ENCODE measurements around the gene SPATA33.
"Not testable (repeated sequence)": the region's sequence is repeated elsewhere in the genome, so short reads cannot be mapped to it uniquely, and the experiment has no call there.

Gene SPATA33

DNA sequence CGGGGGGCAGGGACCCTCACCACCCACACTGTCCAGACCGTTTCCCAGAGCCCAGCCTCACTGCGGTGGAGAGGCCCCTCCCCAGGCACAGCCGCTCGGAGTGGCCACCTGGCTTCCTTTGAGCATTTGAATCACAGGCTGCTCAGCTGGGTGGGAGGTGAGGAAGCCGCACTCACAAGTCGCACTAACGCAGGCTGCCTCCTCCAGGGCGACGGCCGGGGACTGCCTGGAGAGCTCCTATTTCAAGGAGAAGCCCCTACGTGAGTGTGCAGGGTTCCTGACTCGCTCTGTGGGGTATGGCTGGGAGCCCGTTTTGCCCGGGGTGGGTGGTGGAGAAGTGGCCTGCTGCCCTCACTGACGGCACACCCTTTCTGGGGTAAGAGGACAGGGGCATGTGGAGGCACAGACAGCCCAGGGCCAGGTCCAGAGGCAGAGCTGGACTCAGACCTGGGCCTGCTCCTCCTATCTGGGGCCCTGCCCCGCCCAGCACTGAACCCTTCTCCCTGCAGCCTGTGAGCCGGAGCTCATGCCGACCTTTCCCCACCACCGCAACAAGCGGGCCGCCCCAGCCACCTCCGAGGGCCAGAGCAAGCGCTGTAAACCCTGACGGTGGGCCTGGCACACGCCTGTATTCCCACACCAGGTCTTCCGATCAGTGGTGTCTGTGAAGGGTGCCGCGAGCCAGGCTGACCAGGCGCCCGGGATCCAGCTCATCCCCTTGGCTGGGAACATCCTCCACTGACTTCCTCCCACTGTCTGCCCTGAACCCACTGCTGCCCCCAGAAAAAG, 37.6 kb downstream of the SPATA33 start:
- TF ChIP-seq, protein P1, sequence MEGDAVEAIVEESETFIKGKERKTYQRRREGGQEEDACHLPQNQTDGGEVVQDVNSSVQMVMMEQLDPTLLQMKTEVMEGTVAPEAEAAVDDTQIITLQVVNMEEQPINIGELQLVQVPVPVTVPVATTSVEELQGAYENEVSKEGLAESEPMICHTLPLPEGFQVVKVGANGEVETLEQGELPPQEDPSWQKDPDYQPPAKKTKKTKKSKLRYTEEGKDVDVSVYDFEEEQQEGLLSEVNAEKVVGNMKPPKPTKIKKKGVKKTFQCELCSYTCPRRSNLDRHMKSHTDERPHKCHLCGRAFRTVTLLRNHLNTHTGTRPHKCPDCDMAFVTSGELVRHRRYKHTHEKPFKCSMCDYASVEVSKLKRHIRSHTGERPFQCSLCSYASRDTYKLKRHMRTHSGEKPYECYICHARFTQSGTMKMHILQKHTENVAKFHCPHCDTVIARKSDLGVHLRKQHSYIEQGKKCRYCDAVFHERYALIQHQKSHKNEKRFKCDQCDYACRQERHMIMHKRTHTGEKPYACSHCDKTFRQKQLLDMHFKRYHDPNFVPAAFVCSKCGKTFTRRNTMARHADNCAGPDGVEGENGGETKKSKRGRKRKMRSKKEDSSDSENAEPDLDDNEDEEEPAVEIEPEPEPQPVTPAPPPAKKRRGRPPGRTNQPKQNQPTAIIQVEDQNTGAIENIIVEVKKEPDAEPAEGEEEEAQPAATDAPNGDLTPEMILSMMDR (IDR thresholded peaks at IDR 0.05; ENCODE audit: insufficient read depth, low read depth, low read length, missing control alignments): no peak
- no peak for DNase-seq (ENCODE audit: low read depth)
- H3K4me3 ChIP-seq (ENCODE audit: low read length): no peak overlapping the region

DNA sequence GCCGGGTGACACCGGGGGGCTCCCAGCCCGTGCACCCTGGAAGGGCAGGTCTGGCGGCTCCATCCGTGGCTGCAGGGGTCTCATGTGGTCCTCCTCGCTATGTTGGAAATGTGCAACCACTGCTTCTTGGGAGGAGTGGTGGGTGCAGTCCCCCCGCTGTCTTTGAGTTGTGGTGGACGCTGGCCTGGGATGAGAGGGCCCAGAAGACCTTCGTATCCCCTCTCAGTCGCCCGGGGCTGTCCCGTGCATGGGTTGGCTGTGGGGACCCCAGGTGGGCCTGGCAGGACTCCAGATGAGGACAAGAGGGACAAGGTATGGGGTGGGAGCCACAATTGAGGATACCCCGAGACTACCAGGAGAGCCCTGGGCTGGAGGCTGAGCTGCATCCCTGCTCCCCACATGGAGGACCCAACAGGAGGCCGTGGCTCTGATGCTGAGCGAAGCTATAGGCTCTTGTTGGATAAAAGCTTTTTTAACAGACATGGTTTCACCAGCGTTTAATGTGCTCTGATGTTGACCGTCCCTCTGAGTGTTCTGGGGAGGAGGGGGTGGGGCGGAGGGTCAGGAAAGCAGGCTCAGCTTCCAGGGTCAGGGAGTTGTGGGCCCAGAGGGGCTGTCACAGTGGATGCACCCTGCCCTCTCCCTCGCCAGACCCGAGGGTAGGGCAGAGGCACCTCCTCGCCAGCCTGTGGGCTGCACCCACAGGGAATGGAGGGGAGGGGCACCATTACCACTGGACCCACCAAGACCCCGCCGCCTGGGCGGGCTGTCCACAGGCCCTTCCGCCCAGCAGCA, 38.4 kb downstream of the SPATA33 start:
- TF ChIP-seq, protein P1 (IDR thresholded peaks at IDR 0.05; ENCODE audit: insufficient read depth, low read depth, low read length, missing control alignments): no peak
- no peak overlapping the region for H3K4me3 ChIP-seq (ENCODE audit: low read length)
- no peak for DNase-seq (ENCODE audit: low read depth)

DNA sequence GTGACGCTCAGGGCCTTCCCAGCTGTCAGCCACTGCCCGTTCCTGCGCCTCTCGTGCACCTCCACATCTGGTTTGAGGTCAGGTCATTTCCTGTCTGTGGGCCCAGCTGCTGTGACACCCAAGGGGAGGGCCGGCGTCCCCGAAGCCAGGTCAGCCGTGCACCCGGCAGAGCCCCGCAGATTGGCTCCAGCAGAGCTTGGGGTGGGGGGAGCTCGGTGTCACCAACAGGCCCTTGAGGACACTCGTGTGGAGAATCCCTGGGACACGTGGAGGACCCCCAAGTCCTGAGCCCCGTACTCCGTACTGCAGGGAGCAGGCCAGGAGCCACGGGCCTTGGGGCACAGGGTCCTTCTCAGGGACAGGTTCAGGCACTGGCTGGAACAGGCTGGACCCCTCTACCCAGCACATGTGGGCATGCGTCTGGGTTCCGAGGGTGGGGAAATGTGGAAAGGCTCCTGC, 39.1 kb downstream of the SPATA33 start:
- TF ChIP-seq, protein P1 (IDR thresholded peaks at IDR 0.05; ENCODE audit: insufficient read depth, low read depth, low read length, missing control alignments): no peak
- no peak overlapping the region for H3K4me3 ChIP-seq (ENCODE audit: low read length)
- no peak for DNase-seq (ENCODE audit: low read depth)

DNA sequence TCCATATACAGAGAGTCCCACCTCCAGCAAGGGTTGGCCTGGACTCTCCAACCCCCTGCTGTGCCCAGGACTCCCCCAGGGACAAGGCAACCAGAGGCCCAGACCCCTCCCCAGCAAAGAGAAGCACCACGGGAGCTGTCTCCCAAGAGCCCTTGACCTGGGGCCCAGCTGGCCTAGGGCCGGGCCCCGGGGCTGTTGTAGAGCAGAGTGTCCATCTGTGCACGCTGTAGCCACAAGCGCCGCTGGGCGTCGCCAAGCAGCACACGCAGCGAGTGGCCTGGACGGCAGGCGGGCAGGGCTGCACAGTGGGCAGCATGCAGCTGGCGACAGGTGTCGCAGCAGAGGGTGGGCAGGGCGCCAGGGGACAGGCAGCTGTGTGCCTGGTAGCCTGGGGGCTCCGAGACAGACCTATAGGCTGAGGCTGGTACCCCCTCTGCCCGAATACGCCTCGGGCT, 39.6 kb downstream of the SPATA33 start:
- DNase-seq (ENCODE audit: low read depth): no peak
- no peak overlapping the region for H3K4me3 ChIP-seq (ENCODE audit: low read length)
- TF ChIP-seq, protein P1 (IDR thresholded peaks at IDR 0.05; ENCODE audit: insufficient read depth, low read depth, low read length, missing control alignments): no peak

DNA sequence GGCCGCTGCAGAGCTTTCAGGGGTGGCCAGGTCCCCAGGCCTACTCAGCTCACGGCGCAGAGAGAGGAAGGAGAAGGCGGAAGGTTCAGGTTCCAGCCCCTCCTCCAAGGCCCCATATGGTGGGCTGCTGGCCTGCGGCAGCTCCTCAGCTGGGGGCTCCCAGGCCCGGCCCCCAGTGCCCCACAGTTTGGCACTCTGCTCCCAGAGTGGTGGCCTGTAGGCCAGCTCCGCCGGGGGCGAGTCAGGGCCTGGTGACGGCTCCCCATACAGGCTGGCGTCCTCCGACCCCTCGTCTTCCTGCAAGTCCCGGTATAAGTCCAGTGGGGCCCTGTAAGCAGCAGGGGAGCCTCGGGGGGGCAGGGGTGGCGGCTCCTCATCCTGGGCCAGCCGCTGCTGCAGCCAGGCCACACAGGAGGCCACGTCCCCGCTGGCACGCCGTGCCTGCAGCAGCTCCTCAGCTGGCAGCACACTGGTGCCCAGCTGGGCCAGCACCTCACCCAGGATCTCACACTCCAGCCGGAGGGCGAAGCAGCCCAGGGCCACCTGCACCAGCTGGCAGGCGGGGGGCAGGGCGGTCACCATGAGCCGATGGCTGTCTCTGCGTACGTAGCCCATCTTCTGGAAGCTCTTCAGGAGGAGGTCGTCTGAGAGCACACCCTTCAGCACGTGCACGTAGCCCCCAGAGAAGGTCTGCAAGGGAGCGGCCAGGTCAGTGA, 40.1 kb downstream of the SPATA33 start:
- TF ChIP-seq, protein P1 (IDR thresholded peaks at IDR 0.05; ENCODE audit: insufficient read depth, low read depth, low read length, missing control alignments): no peak
- no peak for DNase-seq (ENCODE audit: low read depth)
- H3K4me3 ChIP-seq (ENCODE audit: low read length): no peak overlapping the region

DNA sequence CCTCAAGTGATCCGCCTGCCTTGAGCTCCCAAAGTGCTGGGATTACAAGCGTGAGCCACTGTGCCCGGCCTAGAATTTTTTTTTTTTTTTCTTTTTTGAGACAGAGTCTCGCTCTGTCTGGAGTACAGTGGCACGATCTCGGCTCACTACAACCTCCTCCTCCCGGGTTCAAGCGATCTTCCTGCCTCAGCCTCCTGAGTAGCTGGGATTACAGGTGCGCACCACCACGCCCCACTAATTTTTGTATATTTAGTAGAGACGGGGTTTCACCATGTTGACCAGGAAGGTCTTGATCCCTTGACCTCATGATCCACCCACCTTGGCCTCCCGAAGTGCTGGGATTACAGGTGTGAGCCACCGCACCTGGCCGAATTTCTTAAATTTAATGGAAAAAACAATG, 41.1 kb downstream of the SPATA33 start:
- DNase-seq (ENCODE audit: low read depth); H3K4me3 ChIP-seq (ENCODE audit: low read length): not testable (repeated sequence)

DNA sequence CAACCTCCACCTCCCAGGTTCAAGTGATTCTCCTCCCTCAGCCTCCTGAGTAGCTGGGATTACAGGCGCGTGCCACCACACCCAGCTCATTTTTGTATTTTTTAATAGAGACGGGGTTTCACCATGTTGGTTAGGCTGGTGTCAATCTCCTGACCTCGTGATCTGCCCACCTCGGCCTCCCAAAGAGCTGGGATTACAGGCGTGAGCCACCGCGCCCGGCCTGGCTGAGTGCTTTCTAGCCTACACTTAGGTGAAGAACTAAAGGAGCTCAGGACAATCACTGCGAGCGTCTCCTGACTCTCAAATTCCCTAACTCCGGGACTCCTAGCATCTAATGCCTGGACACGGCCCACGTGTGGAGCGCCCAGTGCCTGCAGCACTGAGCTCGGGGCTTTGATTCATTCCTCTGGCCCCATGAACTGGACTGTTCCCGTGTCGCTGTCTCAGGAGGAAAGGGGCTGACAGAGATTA, 42.0 kb downstream of the SPATA33 start:
- not testable (repeated sequence) for H3K4me3 ChIP-seq (ENCODE audit: low read length); DNase-seq (ENCODE audit: low read depth)

Measured in epithelial cell of esophagus (primary cell).